GM12878 (cell line): ENCODE measurements around the gene SCLT1. TPM values are rescaled to one million over a fixed set of nuclear protein-coding genes. Genes with fewer than 3 reads are reported as not detected.

ENCODE experiments used
- FOS ChIP-seq: IDR thresholded peaks from 3 replicates; pipeline ENCODE4 v1.6.1; 2011; ENCODE audit warnings: borderline replicate concordance; ENCODE audit not compliant: insufficient read length; ENCODE audit errors: extremely low read depth
- NR2C2 ChIP-seq: IDR thresholded peaks from 2 replicates; pipeline ENCODE4 v1.6.1; 2011; ENCODE audit warnings: borderline replicate concordance, low read depth; ENCODE audit not compliant: control insufficient read depth, insufficient read length
- NRF1 ChIP-seq: conservative IDR thresholded peaks from 2 replicates; pipeline ENCODE4 v1.6.1; 2011; ENCODE audit warnings: mild to moderate bottlenecking, low read depth, low read length, improper control_type of control experiment
- STAT1 ChIP-seq: fragments of 450-650 bp; conservative IDR thresholded peaks from 2 replicates; pipeline ENCODE4 v1.6.1; 2014; ENCODE audit warnings: antibody characterized with exemption, mild to moderate bottlenecking
- TAF1 ChIP-seq: IDR thresholded peaks from 2 replicates; pipeline ENCODE4 v1.6.1; 2011; ENCODE audit warnings: mild to moderate bottlenecking, low read depth, low read length, borderline replicate concordance
- polyA plus RNA-seq, 11 experiments: library from polyadenylated mRNA; depleted of rRNA in 4 of 11; unstranded in 6 of 11; stranded (reverse) in 5 of 11; fragments of >200 nt; fragmentation: Nextera tagmentation in 4 of 11; fragmentation: Illumina TruSeq in 1 of 11; extraction: Ambion mirVana in 4 of 11; extraction: Trizol in 1 of 11; gene quantifications; 1 replicate in 1 of 11; 2 replicates in 10 of 11; pipeline versions ENCODE4 v1.2.1 to v1.2.3, GENCODE V29; 2011 to 2016; ENCODE audit warnings: inconsistent platforms in 2 of 11, missing spikeins in 2 of 11, low read depth in 1 of 11
- total RNA-seq, 4 experiments: library from RNA; depleted of rRNA in 3 of 4; stranded (reverse); fragments of >200 nt in 3 of 4; fragmentation: Illumina TruSeq in 1 of 4; extraction: Trizol in 1 of 4; gene quantifications; 2 replicates each; pipeline versions ENCODE4 v1.2.1 to v1.2.3, GENCODE V29; 2013 to 2021
- TF ChIP-seq, protein P1 (sequence below): fragments of 450-650 bp; IDR thresholded peaks from 2 replicates; pipeline ENCODE4 v1.6.1; 2016; ENCODE audit warnings: mild to moderate bottlenecking, moderate library complexity, borderline replicate concordance
- TF ChIP-seq, protein P2 (sequence below): fragments of 450-650 bp; IDR thresholded peaks from 2 replicates; pipeline ENCODE4 v1.6.1; 2018; ENCODE audit warnings: mild to moderate bottlenecking, low read depth, moderate library complexity; ENCODE audit not compliant: partially characterized antibody
- TF ChIP-seq, protein P3 (sequence below): fragments of 450-650 bp; IDR thresholded peaks from 2 replicates; pipeline ENCODE4 v1.6.1; 2017; ENCODE audit warnings: mild to moderate bottlenecking
- TF ChIP-seq, protein P4 (sequence below): fragments of 450-650 bp; IDR thresholded peaks from 2 replicates; pipeline ENCODE4 v1.6.1; 2016; ENCODE audit warnings: mild to moderate bottlenecking
- TF ChIP-seq, protein P5 (sequence below), 3 experiments: IDR thresholded peaks in 2 of 3; conservative IDR thresholded peaks in 1 of 3; 2 replicates each; pipeline ENCODE4 v1.5.1; 2011; ENCODE audit warnings: low read depth in 3 of 3, low read length in 3 of 3, mild to moderate bottlenecking in 3 of 3, control low read depth in 2 of 3, moderate library complexity in 2 of 3, inconsistent platforms in 1 of 3, mixed read lengths in 1 of 3; ENCODE audit not compliant: control insufficient read depth in 2 of 3, insufficient read depth in 1 of 3; ENCODE audit errors: extremely low read depth in 1 of 3
- TF ChIP-seq, protein P6 (sequence below): fragments of 450-650 bp; formaldehyde crosslinking; IDR thresholded peaks from 2 replicates; pipeline ENCODE4 v1.4.0; 2022; ENCODE audit warnings: mild to moderate bottlenecking, moderate library complexity

Gene SCLT1
- total and polyA plus RNA-seq, 10 of the 15 experiments (the other 5 are each of a cell fraction or from before 2014, with no cell fraction given), result 7.8 to 31.4 (median 19.6) TPM

DNA sequence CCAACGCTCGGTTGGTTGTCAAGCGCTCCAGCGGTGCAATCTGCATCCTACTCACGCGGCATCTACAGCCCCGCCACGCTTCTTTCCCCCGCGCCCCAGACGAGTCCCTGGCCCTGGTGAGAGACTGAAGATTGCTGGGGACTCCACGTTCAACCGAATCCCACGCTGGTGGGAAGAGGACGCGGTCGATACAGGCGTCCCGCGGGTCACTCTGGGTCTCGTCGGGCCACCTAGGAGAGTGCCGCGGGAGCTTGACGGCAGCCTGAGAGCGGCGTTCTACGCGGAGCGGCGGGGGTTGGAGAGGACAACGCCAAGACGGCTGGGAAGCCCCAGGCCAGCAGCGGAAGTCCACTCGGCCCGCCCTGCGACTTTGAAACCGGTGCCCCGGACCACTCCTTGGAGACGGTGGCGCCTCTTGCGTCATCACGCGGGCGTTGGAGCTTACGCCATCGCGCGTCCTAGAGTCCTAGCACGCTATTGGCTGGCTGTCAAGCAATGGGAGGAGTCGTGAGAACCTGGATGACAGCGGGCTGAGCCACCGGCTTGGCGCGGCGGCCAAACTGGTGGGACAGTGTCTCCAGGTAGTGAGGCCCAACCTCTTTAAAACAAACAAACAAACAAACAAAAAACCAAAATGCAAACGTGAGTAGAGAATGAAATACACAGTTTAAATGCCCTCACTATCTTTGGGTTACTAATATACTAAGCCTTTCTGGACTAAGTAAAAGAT is at the start of gene SCLT1 (continued):
- TF ChIP-seq, protein P1, sequence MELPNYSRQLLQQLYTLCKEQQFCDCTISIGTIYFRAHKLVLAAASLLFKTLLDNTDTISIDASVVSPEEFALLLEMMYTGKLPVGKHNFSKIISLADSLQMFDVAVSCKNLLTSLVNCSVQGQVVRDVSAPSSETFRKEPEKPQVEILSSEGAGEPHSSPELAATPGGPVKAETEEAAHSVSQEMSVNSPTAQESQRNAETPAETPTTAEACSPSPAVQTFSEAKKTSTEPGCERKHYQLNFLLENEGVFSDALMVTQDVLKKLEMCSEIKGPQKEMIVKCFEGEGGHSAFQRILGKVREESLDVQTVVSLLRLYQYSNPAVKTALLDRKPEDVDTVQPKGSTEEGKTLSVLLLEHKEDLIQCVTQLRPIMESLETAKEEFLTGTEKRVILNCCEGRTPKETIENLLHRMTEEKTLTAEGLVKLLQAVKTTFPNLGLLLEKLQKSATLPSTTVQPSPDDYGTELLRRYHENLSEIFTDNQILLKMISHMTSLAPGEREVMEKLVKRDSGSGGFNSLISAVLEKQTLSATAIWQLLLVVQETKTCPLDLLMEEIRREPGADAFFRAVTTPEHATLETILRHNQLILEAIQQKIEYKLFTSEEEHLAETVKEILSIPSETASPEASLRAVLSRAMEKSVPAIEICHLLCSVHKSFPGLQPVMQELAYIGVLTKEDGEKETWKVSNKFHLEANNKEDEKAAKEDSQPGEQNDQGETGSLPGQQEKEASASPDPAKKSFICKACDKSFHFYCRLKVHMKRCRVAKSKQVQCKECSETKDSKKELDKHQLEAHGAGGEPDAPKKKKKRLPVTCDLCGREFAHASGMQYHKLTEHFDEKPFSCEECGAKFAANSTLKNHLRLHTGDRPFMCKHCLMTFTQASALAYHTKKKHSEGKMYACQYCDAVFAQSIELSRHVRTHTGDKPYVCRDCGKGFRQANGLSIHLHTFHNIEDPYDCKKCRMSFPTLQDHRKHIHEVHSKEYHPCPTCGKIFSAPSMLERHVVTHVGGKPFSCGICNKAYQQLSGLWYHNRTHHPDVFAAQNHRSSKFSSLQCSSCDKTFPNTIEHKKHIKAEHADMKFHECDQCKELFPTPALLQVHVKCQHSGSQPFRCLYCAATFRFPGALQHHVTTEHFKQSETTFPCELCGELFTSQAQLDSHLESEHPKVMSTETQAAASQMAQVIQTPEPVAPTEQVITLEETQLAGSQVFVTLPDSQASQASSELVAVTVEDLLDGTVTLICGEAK, result 0 out of 2 replicates have a peak, but pooled peaks have one; percentile 8
- TF ChIP-seq, protein P2, sequence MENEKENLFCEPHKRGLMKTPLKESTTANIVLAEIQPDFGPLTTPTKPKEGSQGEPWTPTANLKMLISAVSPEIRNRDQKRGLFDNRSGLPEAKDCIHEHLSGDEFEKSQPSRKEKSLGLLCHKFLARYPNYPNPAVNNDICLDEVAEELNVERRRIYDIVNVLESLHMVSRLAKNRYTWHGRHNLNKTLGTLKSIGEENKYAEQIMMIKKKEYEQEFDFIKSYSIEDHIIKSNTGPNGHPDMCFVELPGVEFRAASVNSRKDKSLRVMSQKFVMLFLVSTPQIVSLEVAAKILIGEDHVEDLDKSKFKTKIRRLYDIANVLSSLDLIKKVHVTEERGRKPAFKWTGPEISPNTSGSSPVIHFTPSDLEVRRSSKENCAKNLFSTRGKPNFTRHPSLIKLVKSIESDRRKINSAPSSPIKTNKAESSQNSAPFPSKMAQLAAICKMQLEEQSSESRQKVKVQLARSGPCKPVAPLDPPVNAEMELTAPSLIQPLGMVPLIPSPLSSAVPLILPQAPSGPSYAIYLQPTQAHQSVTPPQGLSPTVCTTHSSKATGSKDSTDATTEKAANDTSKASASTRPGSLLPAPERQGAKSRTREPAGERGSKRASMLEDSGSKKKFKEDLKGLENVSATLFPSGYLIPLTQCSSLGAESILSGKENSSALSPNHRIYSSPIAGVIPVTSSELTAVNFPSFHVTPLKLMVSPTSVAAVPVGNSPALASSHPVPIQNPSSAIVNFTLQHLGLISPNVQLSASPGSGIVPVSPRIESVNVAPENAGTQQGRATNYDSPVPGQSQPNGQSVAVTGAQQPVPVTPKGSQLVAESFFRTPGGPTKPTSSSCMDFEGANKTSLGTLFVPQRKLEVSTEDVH, result no peak
- TF ChIP-seq NR2C2 (no peak), TAF1 (peak; percentile 69; the same call in 1 of the 2 replicates), NRF1 (no peak), STAT1 (no peak), FOS (no peak)
- TF ChIP-seq, protein P3, sequence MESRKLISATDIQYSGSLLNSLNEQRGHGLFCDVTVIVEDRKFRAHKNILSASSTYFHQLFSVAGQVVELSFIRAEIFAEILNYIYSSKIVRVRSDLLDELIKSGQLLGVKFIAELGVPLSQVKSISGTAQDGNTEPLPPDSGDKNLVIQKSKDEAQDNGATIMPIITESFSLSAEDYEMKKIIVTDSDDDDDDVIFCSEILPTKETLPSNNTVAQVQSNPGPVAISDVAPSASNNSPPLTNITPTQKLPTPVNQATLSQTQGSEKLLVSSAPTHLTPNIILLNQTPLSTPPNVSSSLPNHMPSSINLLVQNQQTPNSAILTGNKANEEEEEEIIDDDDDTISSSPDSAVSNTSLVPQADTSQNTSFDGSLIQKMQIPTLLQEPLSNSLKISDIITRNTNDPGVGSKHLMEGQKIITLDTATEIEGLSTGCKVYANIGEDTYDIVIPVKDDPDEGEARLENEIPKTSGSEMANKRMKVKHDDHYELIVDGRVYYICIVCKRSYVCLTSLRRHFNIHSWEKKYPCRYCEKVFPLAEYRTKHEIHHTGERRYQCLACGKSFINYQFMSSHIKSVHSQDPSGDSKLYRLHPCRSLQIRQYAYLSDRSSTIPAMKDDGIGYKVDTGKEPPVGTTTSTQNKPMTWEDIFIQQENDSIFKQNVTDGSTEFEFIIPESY, result no peak
- TF ChIP-seq, protein P4, sequence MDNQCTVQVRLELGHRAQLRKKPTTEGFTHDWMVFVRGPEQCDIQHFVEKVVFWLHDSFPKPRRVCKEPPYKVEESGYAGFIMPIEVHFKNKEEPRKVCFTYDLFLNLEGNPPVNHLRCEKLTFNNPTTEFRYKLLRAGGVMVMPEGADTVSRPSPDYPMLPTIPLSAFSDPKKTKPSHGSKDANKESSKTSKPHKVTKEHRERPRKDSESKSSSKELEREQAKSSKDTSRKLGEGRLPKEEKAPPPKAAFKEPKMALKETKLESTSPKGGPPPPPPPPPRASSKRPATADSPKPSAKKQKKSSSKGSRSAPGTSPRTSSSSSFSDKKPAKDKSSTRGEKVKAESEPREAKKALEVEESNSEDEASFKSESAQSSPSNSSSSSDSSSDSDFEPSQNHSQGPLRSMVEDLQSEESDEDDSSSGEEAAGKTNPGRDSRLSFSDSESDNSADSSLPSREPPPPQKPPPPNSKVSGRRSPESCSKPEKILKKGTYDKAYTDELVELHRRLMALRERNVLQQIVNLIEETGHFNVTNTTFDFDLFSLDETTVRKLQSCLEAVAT, result no peak; the same call in 1 of the 2 replicates
- TF ChIP-seq, protein P5, sequence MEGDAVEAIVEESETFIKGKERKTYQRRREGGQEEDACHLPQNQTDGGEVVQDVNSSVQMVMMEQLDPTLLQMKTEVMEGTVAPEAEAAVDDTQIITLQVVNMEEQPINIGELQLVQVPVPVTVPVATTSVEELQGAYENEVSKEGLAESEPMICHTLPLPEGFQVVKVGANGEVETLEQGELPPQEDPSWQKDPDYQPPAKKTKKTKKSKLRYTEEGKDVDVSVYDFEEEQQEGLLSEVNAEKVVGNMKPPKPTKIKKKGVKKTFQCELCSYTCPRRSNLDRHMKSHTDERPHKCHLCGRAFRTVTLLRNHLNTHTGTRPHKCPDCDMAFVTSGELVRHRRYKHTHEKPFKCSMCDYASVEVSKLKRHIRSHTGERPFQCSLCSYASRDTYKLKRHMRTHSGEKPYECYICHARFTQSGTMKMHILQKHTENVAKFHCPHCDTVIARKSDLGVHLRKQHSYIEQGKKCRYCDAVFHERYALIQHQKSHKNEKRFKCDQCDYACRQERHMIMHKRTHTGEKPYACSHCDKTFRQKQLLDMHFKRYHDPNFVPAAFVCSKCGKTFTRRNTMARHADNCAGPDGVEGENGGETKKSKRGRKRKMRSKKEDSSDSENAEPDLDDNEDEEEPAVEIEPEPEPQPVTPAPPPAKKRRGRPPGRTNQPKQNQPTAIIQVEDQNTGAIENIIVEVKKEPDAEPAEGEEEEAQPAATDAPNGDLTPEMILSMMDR (IDR thresholded peaks at IDR 0.05 in 2 of 3, conservative IDR thresholded peaks at IDR 0.05 in 1 of 3; ENCODE audit: control insufficient read depth in 2 of 3, extremely low read depth in 1 of 3, insufficient read depth in 1 of 3, low read depth in 3 of 3, low read length in 3 of 3), result no peak
- TF ChIP-seq, protein P6, sequence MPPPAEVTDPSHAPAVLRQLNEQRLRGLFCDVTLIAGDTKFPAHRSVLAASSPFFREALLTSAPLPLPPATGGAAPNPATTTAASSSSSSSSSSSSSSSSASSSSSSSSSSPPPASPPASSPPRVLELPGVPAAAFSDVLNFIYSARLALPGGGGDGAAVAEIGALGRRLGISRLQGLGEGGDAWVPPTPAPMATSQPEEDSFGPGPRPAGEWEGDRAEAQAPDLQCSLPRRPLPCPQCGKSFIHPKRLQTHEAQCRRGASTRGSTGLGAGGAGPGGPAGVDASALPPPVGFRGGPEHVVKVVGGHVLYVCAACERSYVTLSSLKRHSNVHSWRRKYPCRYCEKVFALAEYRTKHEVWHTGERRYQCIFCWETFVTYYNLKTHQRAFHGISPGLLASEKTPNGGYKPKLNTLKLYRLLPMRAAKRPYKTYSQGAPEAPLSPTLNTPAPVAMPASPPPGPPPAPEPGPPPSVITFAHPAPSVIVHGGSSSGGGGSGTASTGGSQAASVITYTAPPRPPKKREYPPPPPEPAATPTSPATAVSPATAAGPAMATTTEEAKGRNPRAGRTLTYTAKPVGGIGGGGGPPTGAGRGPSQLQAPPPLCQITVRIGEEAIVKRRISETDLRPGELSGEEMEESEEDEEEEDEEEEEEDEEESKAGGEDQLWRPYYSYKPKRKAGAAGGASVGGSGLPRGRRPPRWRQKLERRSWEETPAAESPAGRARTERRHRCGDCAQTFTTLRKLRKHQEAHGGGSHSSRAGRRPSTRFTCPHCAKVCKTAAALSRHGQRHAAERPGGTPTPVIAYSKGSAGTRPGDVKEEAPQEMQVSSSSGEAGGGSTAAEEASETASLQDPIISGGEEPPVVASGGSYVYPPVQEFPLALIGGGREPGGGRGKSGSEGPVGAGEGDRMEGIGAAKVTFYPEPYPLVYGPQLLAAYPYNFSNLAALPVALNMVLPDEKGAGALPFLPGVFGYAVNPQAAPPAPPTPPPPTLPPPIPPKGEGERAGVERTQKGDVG (CRISPR knock-in tag), result no peak
